GM12801 (cell line): ENCODE measurements around the gene GALNT9.

Source experiments
- TF ChIP-seq, protein P1 (sequence below): IDR thresholded peaks from one replicate; pipeline ENCODE4 v1.5.1; 2011; ENCODE audit warnings: control low read depth; ENCODE audit not compliant: insufficient read length; ENCODE audit errors: extremely low read depth

GALNT9 gene

DNA sequence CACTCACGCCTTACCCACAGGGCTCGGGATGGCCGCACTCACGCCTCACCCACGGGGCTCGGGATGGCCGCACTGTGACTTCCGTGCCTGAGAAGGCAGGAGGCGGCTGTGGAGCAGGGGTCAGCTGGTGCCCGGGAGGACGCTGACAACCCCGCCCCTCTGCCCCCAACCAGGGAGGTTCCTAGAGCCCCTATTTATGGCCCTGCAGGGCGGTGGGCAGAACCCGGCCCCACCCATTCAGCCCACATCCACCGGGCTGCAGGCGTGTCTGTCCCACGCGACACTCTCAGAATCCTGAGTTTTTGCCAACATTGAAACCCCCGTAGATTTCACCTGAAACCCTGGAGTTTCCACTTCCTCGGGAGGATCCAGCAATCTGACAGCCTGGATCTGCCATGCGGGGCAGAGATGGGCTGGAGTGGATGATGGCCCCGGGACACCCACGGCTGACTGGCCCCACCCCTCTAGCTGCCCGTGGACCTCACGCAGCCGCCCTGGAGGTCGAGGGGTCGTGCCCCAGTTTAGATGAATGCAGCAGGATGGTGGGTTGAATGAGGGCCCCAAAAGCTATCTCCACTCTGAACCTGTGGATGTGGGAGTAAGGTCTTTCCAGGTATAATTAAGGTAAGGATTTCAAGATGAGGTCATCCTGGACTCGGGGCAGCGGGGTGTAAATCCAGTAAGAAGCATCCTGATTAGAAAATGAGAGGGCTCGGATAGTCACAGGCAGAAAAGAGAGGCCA lies 20.4 kb downstream of the GALNT9 start:
- TF ChIP-seq, protein P1, sequence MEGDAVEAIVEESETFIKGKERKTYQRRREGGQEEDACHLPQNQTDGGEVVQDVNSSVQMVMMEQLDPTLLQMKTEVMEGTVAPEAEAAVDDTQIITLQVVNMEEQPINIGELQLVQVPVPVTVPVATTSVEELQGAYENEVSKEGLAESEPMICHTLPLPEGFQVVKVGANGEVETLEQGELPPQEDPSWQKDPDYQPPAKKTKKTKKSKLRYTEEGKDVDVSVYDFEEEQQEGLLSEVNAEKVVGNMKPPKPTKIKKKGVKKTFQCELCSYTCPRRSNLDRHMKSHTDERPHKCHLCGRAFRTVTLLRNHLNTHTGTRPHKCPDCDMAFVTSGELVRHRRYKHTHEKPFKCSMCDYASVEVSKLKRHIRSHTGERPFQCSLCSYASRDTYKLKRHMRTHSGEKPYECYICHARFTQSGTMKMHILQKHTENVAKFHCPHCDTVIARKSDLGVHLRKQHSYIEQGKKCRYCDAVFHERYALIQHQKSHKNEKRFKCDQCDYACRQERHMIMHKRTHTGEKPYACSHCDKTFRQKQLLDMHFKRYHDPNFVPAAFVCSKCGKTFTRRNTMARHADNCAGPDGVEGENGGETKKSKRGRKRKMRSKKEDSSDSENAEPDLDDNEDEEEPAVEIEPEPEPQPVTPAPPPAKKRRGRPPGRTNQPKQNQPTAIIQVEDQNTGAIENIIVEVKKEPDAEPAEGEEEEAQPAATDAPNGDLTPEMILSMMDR: no peak

DNA sequence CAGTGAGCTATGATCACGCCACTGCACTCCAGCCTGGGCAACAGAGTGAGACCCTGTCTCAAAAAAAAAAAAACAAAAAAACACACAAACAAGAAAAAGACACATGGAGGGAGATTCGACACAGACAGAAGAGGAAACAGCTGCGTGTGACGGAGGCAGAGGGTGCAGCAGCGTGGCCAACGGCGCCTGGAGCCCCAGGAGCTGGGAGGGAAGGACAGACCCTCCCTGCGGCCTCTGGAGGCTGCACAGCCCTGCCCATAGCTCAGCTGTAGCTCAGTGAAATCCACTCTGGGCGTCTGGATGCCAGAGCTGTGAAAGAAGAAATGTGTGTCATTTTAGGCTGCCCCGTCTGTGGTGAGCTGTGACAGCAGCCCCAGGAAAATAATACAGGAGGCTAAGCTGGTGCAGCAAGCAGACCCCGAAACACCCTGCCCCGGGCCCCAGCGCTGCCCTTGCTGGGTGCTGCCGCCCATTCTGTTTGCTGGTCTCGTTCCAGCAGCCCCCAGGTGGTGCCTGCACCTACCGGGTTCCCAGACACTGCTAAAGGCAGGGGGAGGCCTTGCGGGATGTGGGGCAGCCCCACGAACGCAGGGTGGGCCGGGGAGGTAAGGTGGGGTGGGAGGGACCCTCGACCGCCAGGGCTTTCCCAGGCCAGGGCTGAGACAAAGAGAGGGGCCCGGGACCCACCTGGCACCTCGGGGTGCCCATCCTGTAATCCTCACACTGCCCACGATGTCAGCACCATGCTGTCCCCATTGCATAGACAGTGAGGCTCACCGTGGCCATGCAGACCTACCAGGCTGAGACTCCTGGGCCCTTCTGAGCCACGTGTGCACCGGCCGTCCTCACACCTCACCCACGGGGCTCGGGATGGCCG lies 21.2 kb downstream of the GALNT9 start:
- TF ChIP-seq, protein P1: no peak

DNA sequence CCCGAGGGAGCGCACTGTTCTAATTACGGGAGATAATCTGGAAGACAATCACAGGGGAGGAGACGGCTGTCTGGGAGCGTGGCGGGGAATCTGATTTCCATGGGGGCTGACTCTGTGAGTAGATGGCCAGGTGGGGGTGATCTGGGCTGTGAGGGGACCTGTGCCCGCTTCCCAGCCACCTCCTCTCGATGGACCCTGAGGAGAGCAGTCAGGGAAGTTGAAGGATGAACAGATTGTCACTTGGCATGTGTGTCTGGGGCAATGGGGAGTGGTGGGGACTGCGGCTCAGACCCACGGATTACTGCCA lies 22.6 kb downstream of the GALNT9 start:
- TF ChIP-seq, protein P1: no peak

DNA sequence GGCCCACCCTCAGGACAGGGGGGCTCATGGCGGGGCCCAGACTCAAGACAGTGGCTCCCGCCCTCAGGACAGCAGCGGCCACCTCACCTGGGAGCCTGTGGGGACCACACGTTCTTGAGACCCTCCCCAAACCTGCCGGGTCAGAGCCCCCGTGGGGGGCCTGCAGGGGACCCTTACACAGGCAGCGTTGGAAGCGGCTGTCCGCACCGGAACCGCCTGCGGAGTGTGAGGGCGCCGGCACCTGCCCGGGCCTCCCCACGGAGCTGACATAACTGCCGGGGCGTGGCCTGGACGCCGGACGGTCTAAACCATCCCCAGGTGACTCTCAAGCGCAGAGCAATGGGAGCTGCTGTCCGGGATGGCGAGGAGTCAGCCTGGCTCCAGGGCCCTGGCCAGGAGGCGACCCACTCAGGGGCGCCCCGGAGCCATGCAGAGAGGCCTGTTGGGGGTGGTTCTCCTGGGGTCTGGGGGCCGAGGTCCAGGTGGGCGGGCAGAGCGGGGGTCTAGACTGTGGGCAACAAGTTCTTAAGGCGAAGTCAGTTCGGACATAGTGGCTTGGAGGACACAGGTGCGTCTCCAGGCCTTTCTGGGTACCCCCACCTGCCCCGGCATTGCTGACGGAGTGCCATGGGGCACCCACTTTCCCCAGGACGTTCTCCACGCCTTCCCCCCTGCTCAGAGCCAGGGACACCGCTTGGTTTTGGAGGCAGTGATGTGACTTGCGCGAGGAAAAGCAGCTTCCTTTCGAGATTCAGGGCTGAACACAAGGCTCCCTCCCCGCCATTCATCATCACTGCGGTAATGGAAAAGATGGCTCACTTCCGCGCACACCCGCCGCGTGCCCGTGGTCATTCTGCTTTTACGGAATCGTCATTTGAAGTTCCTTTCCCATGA lies 23.2 kb downstream of the GALNT9 start:
- TF ChIP-seq, protein P1: no peak

DNA sequence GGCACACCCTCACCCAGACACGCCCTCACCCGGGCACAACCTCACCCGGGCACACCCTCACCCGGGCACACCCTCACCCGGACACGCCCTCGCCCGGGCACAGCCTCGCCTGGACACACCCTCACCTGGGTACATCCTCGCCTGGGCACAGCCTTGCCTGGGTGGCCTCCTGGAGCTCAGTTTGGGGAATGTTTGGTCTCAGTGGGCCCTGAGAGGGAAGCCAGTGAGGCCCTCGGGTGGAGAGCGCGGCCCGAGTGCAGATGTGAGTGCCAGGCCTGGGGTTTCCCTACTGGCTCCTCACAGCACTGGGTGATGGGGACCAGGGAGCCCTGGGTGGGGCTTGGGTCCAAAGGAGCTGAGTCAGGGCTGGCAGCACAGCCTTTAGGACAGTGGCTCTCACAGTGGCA lies 23.8 kb downstream of the GALNT9 start:
- TF ChIP-seq, protein P1: no peak

DNA sequence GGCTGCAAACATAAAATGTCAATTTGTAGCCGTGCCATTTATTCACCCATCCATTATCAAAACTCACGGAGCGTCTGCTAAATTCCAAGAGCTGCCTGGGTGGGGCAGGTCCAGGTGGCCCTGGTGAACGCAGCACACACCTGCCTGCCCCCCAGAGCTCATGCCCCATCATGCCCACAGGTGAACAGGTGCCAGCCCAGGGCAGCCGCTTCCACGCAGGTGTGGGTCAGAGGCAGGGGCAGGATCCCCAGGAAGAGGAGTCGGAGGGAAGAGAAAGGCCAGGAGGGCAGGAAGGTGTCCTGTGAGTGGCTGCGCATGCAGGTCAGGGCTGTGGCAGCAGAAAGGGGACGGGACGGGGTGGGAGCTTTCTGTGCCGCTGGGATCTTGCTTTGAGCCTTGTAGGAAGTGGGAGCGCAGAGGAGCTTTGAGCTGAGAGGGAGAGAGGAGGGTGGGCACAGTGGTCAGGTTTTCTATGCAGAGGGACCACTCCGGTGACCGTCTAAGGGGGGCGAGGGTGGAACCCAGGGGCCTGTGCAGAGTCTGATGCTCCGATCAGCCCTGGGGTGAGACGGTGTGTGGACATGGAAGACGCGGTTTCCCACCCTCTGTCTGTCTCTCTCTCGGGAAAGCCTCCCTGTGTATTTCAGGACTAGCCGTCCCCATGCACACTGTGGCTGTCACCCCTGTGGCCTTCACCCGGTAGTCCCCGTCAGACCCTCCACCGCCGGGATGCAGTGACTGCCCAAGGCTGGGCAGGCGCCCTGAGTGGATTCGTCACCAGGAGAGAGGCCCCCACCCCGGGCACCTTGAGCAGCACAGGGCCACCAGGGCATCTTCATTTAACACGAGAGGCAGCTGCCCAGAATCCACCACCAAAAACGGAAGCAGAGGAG lies 26.7 kb downstream of the GALNT9 start:
- TF ChIP-seq, protein P1: no peak
